ENCODE results near the gene TRAK1.

Gene TRAK1

DNA sequence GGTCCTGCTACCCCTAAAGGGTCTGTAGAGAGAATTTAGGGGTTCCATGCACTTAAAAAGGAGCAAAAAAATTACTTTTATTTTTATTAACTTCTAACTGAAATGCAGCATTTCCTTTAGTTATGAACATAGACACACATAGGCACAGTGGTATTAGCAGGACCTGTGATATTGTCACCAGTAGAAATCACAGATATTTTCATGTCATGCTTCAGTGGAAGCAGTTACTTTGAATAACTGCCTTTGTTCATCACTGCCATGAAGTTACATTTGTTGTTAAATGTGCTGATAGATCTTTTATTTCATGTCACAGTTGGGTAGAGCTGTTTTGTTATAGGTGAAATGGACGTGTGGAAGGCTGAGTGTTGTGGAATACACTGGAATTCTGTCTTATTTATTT is 37.4 kb downstream of the TRAK1 start:
- DNase-seq: no peak

DNA sequence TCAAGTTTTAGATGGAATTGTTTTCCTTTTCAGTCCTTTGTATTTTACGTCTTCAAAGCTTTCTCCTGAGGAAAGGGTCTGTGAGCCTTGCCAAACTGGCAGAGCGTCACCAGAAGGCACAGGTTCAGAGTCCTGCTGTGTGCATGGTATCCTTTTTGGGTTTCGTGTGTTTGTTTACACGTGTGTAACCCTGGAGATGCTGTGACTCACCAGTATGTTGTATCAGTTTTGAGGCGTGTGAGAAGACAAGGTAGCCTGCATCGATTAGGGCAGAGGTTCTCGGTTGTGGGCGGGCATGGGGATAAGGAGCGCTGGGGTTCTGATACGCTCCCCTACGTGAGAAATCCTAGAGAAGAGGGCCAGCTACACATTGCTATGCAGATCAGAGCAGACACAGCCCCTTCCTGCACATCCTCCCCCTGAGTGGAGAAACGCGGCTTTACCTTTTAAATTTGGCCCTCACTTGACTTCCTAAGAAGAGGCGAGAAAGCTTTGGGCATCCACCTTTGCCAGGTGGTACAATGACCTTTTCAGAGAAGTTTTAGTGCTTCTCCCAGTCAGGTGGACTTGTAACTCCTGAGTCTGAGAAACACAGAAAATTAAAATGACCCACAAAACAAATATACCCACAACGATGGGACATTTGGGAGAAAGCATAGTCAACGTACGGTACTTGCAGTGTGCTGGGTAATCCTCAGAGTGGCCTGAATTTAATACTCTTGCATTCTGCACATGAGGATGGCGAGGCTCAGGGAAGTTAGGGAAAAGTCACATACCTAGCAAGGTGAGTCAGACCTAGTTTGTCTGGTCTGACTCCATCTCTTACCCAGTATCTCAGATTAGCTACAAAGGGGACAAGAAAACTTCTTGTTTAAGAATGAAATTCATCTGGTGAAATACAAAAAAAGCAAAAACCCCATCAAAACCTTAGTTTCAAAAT is 38.1 kb downstream of the TRAK1 start:
- no peak for DNase-seq

DNA sequence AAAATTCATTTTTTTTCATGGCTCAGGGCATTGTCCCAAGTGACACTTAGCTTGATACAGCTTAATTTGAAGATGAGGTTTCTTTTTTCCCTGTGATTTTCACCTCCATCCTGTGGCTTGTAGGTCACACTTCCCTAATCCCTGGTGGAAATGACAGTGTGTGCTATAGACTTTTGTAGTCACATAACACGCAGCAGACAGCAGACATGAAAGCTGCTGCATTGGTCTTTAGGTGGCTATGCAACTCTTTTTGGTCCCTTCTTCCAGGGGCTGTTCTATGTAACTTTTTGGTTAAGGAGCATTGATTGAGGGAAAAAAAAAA is 38.8 kb downstream of the TRAK1 start:
- DNase-seq: no peak

DNA sequence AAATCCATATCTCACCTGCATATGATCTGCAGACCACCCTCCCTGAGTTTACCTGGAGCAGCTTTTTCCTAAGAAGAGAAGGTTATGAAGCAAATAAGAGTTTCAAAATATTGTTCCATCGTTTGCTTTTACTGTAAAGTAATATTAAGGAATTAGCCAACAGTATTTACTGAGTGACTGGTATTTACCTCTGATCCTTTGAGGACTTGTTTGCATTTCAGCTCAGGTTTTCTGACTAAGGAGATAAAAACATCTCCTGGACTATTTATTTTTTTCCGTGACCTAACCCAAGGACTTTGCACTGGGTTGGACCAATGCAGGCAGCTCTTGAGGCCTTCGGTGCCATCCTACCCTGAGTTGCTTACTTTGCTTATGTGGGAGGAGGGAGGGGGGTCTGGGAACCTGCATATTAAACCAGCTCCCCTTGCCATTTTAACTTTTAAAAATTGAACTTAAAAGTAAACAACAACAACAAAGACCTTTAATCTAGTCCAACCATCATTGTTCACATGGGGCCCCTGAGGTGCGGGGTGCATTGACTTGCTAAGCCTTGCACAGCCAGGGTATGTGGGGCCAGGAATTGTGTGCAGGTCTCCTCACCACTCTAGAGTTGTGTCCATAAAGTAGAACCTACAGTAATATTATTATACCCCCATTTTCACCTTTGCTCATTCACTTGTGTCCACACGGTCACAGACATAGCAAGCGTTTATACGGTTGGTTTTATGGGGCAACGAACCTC is 39.3 kb downstream of the TRAK1 start:
- DNase-seq: no peak

DNA sequence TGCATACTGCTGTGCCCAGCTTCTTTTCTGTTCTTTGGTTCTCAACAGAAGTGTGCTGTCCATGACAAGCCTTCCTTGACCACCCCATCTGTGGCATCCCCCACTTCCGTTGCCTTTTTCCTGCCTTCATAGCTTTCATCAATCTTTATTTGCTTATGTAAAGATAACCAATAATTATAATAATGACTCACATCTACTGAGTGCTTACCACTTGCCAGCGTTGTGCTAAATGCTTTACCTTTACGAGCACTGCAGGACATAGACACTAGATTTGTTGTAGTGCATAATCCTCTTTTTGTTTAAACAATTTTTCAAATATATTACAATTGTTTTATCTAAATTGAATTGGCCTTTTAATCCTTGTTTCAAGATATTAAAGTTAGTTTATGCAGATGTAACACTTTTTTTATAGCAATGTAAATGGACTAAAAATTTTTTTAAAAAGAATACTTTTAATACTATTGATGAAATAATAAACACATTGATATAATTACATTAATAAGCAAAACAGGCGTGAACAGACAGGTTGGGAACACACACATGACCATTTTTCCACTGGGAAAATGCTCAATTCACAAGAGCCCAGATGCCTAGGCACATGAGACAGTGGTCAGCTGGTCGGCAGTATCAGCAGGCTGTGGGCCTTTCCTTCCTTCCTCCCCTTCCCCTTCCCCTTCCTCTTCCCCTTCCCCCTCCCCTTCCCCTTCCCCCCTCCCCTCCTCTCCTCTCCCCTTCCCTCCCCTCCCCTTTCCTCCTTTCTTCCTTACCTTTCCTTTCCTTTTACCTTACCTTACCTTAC is 42.5 kb downstream of the TRAK1 start:
- DNase-seq: no peak

DNA sequence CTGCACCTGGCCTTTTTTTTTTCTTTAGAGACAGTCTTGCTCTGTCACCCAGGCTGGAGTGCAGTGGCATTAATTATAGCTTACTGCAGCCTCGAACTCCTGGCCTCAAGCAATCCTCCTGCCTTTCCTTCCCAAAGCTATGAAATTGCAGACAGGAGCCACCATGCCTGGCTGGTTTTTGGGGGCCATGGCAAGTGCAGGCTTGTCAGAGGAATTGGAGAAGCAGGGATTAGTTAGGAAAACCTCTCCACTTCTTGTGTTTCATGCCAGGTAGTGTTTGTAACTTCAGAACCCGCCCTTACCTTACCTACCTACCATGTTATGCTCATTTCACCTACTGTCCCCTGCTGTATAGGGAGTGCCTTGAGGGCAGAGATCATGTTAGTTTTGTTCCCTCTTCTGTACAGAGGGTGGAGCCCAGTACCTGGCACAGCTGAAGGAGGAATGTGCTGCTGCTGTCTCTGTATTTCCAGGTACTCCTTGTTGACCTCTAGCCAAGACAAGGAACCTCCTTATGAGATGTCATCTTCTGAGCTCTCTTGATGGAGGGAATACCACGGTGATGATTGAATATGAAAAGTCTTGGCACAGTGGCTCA is 43.8 kb downstream of the TRAK1 start:
- DNase-seq: no peak

DNA sequence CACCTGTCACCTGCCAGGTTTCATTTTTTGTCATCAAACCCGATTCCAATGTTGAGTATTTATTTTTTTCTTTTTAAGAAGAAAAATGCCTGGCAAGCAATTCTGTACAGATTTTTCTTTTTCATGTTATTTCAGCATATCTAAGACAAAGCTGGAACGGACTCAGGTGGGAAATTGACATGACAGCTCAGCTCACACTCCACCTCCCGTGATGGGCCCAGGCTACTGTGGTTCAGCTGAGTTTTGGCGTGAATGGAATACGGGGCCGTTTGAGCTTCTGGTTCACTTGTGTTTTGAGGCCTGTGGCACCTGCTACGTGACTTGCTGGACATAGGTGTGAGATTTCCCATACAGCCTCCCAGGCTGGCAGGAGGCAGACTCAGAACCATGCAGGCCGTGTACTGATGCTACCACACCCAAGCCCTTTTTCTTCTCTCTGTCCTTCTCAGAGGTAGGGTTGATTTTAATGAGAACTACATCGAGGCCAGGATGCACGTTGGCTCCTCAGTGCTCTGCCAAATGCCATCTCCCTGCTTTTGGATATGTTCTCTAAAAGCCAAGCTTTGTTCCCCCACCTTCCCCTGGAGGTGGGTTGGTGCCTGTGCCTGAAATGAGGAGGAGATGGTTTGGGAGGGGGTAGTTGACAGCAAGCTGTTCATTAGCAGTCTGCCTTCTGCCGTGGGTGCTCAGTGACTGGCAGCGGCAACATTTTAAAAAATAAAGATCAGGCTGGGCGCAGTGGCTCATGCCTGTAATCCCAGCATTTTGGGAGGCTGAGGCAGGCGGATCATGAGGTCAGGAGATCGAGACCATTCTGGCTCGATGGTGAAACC is 48.7 kb downstream of the TRAK1 start:
- DNase-seq: no peak

DNA sequence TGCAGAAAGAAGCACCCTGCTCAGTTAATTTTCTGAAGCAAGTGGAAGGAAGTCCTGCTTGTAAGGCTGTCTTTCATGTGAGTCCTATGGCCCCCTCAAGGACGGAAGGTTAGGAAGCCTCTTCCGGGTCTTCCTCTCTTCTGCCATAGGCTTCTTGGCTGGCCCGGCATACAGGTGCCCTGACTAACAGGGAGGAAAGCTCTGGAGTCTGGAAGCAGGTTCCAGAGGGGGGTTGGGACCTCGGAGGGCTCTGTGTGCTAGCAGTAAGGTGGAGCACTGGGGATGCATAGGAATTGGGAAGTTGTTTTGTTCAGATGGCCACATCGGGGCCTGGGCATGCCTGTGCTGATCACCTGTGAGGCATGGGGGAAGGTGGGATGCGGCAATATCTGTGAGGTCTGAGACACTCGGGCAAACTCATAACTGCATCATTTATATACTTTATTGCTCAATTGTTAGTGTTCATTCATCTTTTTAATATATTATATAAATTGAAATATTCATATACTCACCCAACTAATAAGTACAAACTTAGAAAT is 49.6 kb downstream of the TRAK1 start:
- no peak for DNase-seq

DNA sequence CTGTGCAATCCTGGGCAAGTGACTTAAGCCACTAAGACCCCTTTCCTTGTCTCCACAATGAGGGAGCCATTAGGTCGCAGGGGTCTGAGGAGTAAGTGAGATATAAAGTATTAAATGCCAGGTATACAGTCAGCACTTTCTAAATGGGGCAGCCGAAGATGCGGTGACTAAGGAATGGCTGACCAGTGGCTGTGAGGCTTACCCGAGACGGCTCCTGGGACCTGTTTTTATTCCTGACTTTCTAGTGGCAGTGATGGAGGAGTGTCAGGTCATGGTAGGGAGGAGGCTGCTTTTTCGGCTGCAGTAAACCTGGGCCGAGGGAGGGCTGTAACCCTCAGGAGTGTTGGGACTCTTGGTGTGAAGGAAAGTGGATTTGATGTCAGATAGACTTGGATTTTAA is 52.3 kb downstream of the TRAK1 start:
- no peak for DNase-seq

DNA sequence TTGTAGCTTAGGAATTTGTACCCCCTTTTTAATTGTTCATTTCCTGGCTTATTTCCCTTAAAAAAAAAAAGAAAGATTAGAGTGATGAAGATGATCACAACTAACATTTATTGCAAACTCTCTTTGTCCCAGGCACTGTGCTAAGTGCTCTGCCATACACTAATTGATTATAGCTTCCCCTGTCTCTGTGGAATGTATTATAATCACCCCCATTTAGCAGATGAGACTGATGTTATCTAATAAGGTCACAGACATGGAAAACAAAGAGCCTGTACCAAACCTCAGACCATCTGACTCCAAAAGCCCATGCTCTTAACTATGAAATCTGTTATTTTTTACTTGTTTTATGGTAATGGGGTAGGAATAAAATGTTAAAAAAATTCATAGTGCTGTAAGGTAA is 53.1 kb downstream of the TRAK1 start:
- DNase-seq: no peak

DNA sequence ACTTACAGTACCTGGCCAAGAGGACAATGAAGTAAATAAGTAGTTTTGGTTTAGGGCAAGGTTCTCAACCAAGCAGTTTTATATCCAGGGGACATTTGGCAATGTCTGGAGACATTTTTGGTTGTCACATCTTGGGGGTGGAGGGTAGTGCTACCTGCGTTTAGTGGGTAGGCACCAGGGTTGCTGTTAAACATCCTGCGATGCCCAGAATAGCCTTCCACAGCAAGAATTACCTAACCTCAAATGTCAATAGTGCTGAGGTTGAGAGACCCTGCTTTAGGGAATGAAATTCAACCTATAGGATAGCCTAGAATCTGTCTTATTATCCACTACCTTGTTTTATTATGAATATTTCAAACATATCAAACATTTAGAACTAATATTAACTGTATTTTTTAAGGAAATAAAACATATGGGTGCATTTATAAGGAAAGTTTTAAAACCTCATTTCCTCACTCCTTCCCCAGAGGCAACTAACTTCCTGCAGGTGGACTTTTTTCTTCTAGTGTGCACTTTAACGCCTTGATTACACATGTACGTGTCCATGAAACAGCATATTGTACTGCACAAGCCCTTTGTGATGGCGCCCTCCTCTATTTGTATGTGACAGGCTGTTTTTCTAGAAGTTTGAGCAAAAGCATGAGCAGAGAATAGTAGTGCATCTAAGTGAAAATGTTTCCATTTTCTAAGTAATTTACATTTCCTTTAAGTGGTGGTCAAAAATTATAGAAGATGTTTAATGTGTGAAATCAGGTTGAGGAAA is 57.1 kb downstream of the TRAK1 start:
- no peak for DNase-seq

DNA sequence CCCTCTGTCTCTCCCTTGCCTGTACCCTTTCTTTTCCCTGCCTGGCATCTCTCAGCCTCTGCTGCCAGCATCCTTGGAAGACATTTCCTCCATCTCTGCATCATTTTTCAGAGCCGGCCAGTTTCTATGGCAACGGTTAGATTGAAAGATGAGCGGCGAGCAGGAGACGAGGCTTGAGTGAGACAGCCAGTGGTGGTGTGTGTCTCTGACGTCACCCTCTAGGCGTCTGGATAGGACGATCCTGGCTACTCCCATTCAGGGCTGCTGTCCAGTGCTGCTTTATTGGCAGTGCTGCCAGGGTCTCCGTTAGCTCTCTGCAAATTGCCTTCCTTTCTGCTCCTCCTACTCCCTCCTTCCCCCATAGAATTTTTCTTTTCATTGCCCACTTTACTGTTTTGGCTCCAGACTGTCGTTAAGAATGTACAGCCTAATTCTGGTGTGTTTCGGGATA is 57.9 kb downstream of the TRAK1 start:
- peak; percentile 60 for DNase-seq

DNA sequence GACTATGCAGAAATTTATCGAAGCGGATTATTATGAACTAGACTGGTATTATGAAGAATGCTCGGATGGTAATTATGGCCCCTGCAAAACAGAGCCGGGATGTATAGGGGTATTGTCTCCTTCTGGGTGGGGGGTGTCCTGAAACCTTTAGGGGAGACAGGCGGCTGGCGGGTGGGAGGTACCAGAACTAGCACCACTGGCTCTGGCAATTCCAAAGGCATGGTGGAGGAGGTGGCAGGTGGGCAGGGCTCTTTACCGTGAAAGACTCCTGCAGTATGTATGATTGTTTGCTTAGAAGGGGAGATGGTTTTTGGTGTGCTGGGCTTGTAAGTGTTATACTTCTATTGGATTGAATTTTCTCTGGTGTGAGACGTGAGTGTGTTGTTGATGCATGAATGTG is 58.4 kb downstream of the TRAK1 start:
- no peak for DNase-seq

DNA sequence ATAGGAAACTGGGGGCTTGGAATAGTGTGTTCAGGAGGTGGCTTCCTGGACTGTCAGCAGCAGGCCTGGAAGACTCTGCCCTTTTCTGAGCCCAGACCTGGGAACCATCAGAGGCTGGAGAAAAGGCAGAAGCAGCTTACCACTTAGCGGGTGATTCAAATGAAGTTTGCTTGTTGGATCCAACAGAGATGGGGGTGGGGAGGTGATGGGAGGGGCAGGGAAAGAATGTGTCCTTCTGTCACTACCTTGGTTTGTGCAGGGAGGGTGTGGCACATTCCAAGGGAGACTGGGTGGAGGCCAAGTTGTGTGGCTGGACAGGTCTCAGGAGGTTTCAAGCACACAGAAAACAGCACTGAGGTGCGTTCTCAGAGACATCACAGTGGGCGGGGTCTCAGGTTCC is 58.8 kb downstream of the TRAK1 start:
- DNase-seq: no peak

DNA sequence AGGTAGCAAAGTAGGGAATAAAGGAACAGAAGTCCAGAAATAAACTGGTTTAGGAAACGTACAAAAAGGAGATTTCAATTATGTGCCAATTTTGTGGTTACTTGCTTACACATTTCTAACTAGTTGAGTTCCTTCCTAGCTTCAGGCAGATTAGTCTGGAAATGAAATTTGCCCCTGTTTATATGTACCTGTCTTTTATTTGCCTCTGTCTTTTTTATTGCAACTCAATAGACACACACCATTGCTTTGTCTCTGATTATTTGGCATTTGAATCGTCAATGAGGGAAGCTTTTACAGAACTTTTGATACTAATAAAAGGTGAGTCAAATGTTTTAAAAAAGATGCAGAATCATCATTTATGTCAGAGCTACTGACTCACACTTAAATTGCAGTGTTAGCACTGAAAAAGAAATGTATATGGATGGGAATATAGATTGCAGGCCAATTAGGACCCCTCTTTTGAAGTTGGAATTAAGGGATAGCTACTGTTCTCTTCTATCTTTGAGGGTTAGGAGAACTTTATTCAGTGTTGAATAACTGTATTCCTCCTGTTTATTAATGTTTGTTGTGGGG is 60.5 kb downstream of the TRAK1 start:
- no peak for DNase-seq

DNA sequence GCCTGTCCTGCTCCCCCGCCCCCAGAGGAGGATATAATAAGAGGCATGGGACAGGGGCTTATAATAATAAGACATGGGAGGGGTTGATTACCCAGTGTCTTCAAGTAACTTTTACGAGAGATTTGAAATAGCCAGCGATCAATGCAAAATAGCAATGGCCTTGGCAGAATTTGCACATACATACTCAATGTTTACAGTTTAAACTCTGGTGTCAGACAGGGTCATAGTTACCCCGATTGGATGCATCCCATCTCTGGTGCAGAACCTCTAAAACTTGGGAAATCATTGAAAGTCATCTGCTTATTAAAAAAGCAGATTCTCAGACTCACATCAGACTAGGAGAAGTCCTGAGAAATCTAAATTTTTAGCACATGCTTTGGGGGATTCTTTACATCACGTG is 61.0 kb downstream of the TRAK1 start:
- DNase-seq: no peak

DNA sequence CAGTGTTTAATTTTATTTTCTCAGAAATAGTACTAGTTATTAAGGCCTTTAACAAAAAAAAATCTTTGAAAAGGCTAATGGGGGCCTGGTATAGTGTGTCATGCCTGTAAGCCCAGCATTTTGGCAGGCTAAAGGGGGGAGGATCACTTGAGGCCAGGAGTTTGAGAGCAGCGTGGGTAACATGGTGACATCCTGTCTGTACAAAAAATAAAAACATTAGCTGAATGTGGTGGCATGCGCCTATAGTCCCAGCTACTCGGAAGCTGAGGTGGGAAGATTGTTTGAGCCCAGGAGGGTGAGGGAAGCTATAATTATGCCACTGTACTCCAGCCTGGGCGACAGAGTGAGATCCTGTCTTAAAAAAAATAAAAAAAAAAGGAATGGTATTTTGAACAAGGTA is 61.9 kb downstream of the TRAK1 start:
- no peak for DNase-seq

DNA sequence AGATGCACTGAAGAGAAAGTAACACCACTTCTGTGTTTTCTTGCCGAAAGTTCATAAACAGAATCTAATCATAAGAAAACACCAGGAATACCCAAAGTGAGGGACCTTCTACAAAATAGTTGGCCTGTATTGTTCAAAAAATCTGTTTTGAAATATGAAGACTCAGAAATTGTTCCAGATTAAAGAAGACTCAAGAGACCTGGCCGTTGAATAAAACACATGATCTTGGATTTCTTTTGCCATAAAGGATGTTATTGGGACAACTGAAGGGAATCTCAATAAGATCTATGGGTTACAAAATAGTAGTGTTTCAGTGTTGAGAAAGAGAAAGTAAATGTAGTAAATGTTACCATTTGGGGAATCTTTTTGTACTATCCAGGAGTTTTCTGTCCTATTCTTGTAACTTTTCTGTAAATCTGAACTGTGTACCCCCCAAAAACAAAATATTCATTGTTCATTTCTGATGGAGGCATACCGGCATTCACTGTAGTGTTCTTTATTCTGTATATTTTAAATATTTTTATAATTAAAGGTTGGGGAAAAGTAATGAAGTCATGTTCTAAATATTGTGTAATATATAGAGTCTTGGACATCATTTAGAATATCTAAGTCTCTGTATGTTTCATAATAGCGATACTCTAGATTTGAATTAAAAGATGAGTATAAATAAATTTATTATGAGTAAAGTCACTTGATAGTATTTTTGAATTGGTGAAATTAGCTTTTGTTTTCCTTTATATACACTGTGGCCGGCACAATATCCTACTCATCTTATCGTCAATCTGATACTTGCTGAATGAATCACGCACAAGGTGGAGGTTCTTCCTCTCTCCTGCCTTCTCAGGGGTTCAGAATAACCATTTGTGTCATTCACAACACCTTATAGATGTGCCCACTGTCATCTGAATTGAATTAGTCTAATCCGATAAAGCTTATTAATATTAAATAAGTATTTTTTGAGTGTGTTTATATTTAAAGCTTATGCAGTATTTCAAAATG is 66.7 kb downstream of the TRAK1 start:
- DNase-seq: no peak

DNA sequence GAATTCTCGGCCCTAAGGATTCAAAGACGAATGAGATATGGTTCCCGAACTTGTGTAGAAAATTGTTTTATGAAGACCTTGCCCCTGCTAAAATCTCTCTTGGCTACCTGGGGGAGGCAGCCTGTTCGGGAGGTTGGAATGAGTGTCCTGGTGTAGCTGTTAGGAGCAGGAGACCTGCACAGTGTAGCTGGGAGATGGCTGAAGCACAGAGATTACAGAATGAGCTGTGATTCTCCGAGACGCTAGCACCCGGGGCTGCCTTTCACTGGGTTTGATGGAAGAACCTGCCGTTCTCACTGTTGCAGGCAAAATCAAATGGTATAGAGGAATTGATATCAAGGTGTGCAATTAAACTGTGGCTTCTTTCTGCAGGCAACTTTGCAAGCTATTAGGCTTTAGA is 68.0 kb downstream of the TRAK1 start:
- no peak for DNase-seq
